H1 (cell line): ENCODE results near the gene NTMT1. TPM values are rescaled to one million over a fixed set of nuclear protein-coding genes. Genes with fewer than 3 reads are reported as not detected.

Experiments used
- CHD2 ChIP-seq: IDR thresholded peaks from 2 replicates; pipeline ENCODE4 v1.6.1; 2012; ENCODE audit warnings: low read length, improper control_type of control experiment
- CTCF ChIP-seq, 3 experiments: IDR thresholded peaks; 1 replicate in 2 of 3; 2 replicates in 1 of 3; pipeline versions ENCODE4 v1.5.1 to v1.6.1; 2011; ENCODE audit warnings: low read length in 3 of 3, mild to moderate bottlenecking in 3 of 3, inconsistent platforms in 2 of 3, low read depth in 1 of 3, moderate library complexity in 1 of 3; ENCODE audit not compliant: insufficient read depth in 1 of 3; ENCODE audit errors: control extremely low read depth in 1 of 3
- JUN ChIP-seq: IDR thresholded peaks from 2 replicates; pipeline ENCODE4 v1.6.1; 2011; ENCODE audit warnings: low read depth, mild to moderate bottlenecking, improper control_type of control experiment, low read length
- SUZ12 ChIP-seq: fragments of 200-600 bp; sonication (generic); IDR thresholded peaks from 2 replicates; pipeline ENCODE4 v1.6.1; 2012; ENCODE audit warnings: mild to moderate bottlenecking, inconsistent platforms, low read length, moderate library complexity, mixed read lengths
- USF2 ChIP-seq: IDR thresholded peaks from 2 replicates; pipeline ENCODE4 v1.6.1; 2011; ENCODE audit warnings: low read length, improper control_type of control experiment
- polyA plus RNA-seq, 7 experiments: library from polyadenylated mRNA; depleted of rRNA in 3 of 7; stranded (reverse) in 5 of 7; unstranded in 2 of 7; fragments of >200 nt in 5 of 7; fragments of 200-250 nt in 2 of 7; gene quantifications; 1 replicate in 5 of 7; 2 replicates in 1 of 7; 4 replicates in 1 of 7; pipeline versions ENCODE4 v1.2.1 to v1.2.3, GENCODE V29; 2011 to 2013; ENCODE audit warnings: missing spikeins in 2 of 7, mixed read lengths in 2 of 7
- total RNA-seq: library from RNA; stranded (reverse); fragmentation: NEBNext Ultra II Directional; extraction: Animal tissue kit (Norgen Biotek cat#: 25700); gene quantifications from 2 replicates; pipeline ENCODE4 v1.2.1, GENCODE V29; 2021

Gene NTMT1
- total and polyA plus RNA-seq, 2 of the 8 experiments (the other 6 are each of a cell fraction or from before 2014, with no cell fraction given) = 66.8 to 70.2 TPM

GRCh38 chr9:129669141-129669718 lies 43.3 kb downstream of the NTMT1 start (continued):
- no peak for TF ChIP-seq CTCF (IDR thresholded peaks at IDR 0.05; ENCODE audit: control extremely low read depth in 1 of 3, insufficient read depth in 1 of 3, low read depth in 1 of 3, low read length in 3 of 3)
- no peak for TF ChIP-seq USF2
- TF ChIP-seq CHD2 = no peak
- no peak for TF ChIP-seq JUN
- TF ChIP-seq SUZ12 = no peak
